H9 (cell line): Measurements from ENCODE around the gene KCNH5. TPM values are rescaled to one million over a fixed set of nuclear protein-coding genes. Genes with fewer than 3 reads are reported as not detected.

Source experiments
- DNase-seq: peaks from one replicate; pipeline ENCODE4 v3.0.0-alpha.2; 2017
- H2AFZ ChIP-seq: one replicate; pipeline ENCODE4 v1.6.1; 2013; ENCODE audit warnings: mild to moderate bottlenecking, low read length, control low read depth, moderate library complexity
- H2AK5ac ChIP-seq: 2 replicates; pipeline ENCODE4 v1.6.1; 2013; ENCODE audit warnings: low read length, control low read depth, mixed read lengths; ENCODE audit not compliant: insufficient read length
- H2BK120ac ChIP-seq: one replicate; pipeline ENCODE4 v1.6.1; 2013; ENCODE audit warnings: low read depth, mild to moderate bottlenecking, low read length, control low read depth, inconsistent platforms; ENCODE audit not compliant: poor library complexity, severe bottlenecking
- H2BK12ac ChIP-seq: 2 replicates; pipeline ENCODE4 v1.6.1; 2013; ENCODE audit warnings: low read length, control low read depth, mixed read lengths, low read depth; ENCODE audit not compliant: insufficient read length
- H2BK15ac ChIP-seq: 2 replicates; pipeline ENCODE4 v1.6.1; 2013; ENCODE audit warnings: low read depth, low read length, control low read depth
- H2BK20ac ChIP-seq: one replicate; pipeline ENCODE4 v1.6.1; 2013; ENCODE audit warnings: low read depth, mild to moderate bottlenecking, low read length, control low read depth, inconsistent platforms; ENCODE audit not compliant: poor library complexity, severe bottlenecking
- H2BK5ac ChIP-seq: 2 replicates; pipeline ENCODE4 v1.6.1; 2013; ENCODE audit warnings: low read length, control low read depth, mixed read lengths; ENCODE audit not compliant: insufficient read length
- H3K14ac ChIP-seq: 2 replicates; pipeline ENCODE4 v1.6.1; 2013; ENCODE audit warnings: low read length, control low read depth; ENCODE audit not compliant: insufficient read depth
- H3K18ac ChIP-seq: 2 replicates; pipeline ENCODE4 v1.6.1; 2013; ENCODE audit warnings: low read depth, mild to moderate bottlenecking, mixed read lengths, low read length, control low read depth; ENCODE audit not compliant: insufficient read length
- H3K23ac ChIP-seq: 2 replicates; pipeline ENCODE4 v1.6.1; 2013; ENCODE audit warnings: low read length, control low read depth, mixed read lengths, low read depth; ENCODE audit not compliant: insufficient read length
- H3K23me2 ChIP-seq: 2 replicates; pipeline ENCODE4 v1.6.1; 2013; ENCODE audit warnings: low read depth, mild to moderate bottlenecking, mixed read lengths, low read length, control low read depth; ENCODE audit not compliant: insufficient read length, poor library complexity, severe bottlenecking
- H3K27ac ChIP-seq: 2 replicates; pipeline ENCODE4 v1.5.1; 2013; ENCODE audit warnings: low read length, control low read depth, mixed read lengths, low read depth; ENCODE audit not compliant: insufficient read length
- H3K27me3 ChIP-seq: 2 replicates; pipeline ENCODE4 v1.6.1; 2013; ENCODE audit warnings: low read length, control low read depth, inconsistent platforms; ENCODE audit not compliant: insufficient read depth
- H3K4ac ChIP-seq: 2 replicates; pipeline ENCODE4 v1.6.1; 2013; ENCODE audit warnings: low read depth, mild to moderate bottlenecking, control low read depth, inconsistent platforms, low read length, moderate library complexity
- H3K4me1 ChIP-seq: 2 replicates; pipeline ENCODE4 v1.6.1; 2013; ENCODE audit warnings: low read length, control low read depth, inconsistent platforms; ENCODE audit not compliant: insufficient read depth
- H3K4me2 ChIP-seq: 2 replicates; pipeline ENCODE4 v1.6.1; 2013; ENCODE audit warnings: low read length, control low read depth, mixed read lengths; ENCODE audit not compliant: insufficient read length, insufficient read depth
- H3K56ac ChIP-seq: 2 replicates; pipeline ENCODE4 v1.6.1; 2013; ENCODE audit warnings: low read depth, mild to moderate bottlenecking, mixed read lengths, low read length, control low read depth; ENCODE audit not compliant: insufficient read length
- H3K79me1 ChIP-seq: 2 replicates; pipeline ENCODE4 v1.6.1; 2013; ENCODE audit warnings: low read depth, mild to moderate bottlenecking, moderate library complexity, low read length, control low read depth, inconsistent platforms; ENCODE audit not compliant: insufficient read depth, poor library complexity, severe bottlenecking
- H3K79me2 ChIP-seq: 2 replicates; pipeline ENCODE4 v1.6.1; 2013; ENCODE audit warnings: low read length, control low read depth, inconsistent platforms; ENCODE audit not compliant: insufficient read depth
- H3K9ac ChIP-seq: 2 replicates; pipeline ENCODE4 v1.6.1; 2013; ENCODE audit warnings: low read length, control low read depth, mixed read lengths; ENCODE audit not compliant: insufficient read length; ENCODE audit errors: extremely low read depth
- H3K9me3 ChIP-seq: one replicate; pipeline ENCODE4 v1.6.1; 2013; ENCODE audit warnings: low read depth, low read length, inconsistent platforms; ENCODE audit not compliant: control insufficient read depth
- H3T11ph ChIP-seq: one replicate; pipeline ENCODE4 v1.6.1; 2013; ENCODE audit warnings: mild to moderate bottlenecking, low read length, control low read depth, inconsistent platforms
- H4K20me1 ChIP-seq: one replicate; pipeline ENCODE4 v1.6.1; 2013; ENCODE audit not compliant: control insufficient read depth, insufficient read length, insufficient read depth
- H4K5ac ChIP-seq: 2 replicates; pipeline ENCODE4 v1.6.1; 2013; ENCODE audit warnings: low read depth, mild to moderate bottlenecking, mixed read lengths, low read length, control low read depth; ENCODE audit not compliant: insufficient read length
- H4K8ac ChIP-seq: replicated peaks from 2 replicates; pipeline ENCODE4 v1.6.1; 2013; ENCODE audit warnings: low read length, control low read depth, mixed read lengths, low read depth; ENCODE audit not compliant: insufficient read length
- H4K91ac ChIP-seq: 2 replicates; pipeline ENCODE4 v1.6.1; 2013; ENCODE audit warnings: low read depth, mild to moderate bottlenecking, moderate library complexity, mixed read lengths, low read length, control low read depth; ENCODE audit not compliant: insufficient read length
- H3K27ac Mint-ChIP-seq, 3 experiments: 2 replicates in 2 of 3; 3 replicates in 1 of 3; pipeline ENCODE4 v1.8.0; 2020 to 2021; ENCODE audit warnings: mixed read lengths in 3 of 3, mild to moderate bottlenecking in 1 of 3, moderate library complexity in 1 of 3
- H3K27me3 Mint-ChIP-seq: 2 replicates; pipeline ENCODE4 v1.8.0; 2021; ENCODE audit warnings: low read depth, mild to moderate bottlenecking, moderate library complexity, mixed read lengths
- H3K36me3 Mint-ChIP-seq, 3 experiments: 2 replicates in 2 of 3; 3 replicates in 1 of 3; pipeline ENCODE4 v1.8.0; 2020 to 2021; ENCODE audit warnings: low read depth in 3 of 3, mixed read lengths in 3 of 3; ENCODE audit not compliant: insufficient read depth in 1 of 3
- H3K4me1 Mint-ChIP-seq, 2 experiments: 2 replicates each; pipeline ENCODE4 v1.8.0; 2020; ENCODE audit warnings: mixed read lengths in 2 of 2
- H3K4me3 Mint-ChIP-seq, 2 experiments: 2 replicates in 1 of 2; 3 replicates in 1 of 2; pipeline ENCODE4 v1.8.0; 2020 to 2021; ENCODE audit warnings: mild to moderate bottlenecking in 2 of 2, mixed read lengths in 2 of 2, moderate library complexity in 1 of 2
- H3K9me3 Mint-ChIP-seq, 2 experiments: 2 replicates in 1 of 2; 3 replicates in 1 of 2; pipeline ENCODE4 v1.8.0; 2020; ENCODE audit warnings: mild to moderate bottlenecking in 2 of 2, mixed read lengths in 2 of 2, moderate library complexity in 1 of 2
- CTCF ChIP-seq: fragments of 200-600 bp; sonication (generic); conservative IDR thresholded peaks from 3 replicates; pipeline ENCODE4 v1.8.0; 2021; ENCODE audit warnings: antibody characterized with exemption, mild to moderate bottlenecking
- WGBS: extraction: QIAGEN DNeasy Blood & Tissue Kit; methylation state at CpG from one replicate; pipeline ENCODE4 v1.1.7; 2013; ENCODE audit warnings: missing lambda C conversion rate, low lambda C conversion rate, mixed read lengths; ENCODE audit not compliant: insufficient read length; ENCODE audit errors: extremely low coverage; 5-methylcytosine and 5-hydroxymethylcytosine counted together
- total RNA-seq: library from RNA; stranded (reverse); gene quantifications from 2 replicates; pipeline ENCODE4 v1.2.1, GENCODE V29; 2021

Gene KCNH5
- total RNA-seq, 1 experiment from 2014 or later, result 0.42 TPM

DNA sequence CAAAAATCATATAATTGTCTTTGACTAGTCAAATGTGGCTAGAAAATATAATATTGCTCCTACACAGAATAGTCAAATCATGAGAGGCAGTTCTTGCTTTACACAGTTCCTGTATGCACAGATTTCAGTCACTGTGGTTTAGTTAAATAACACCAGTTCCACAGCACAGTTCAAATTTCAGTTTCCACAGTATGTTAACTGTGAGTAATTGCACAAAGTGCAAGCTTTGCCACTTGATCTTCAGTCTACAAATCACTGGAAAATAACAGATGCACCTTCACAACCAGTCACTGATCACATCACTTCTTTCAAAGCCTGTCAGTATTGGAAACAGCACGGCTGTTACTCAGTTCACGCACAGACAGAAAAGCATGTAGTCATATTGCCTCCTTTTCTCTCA, 38.7 kb downstream of the KCNH5 start:
- no CpG with 5 or more reads among the region's 2 CpGs for WGBS
- TF ChIP-seq CTCF, result no peak

More for the DNA sequence above, 38.7 kb downstream of the KCNH5 start:
- Histone ChIP-seq H2BK5ac (no peak overlapping the region), H2AFZ (no peak overlapping the region), H3K9me3 (no peaks in the 10 kb centered on the region), H3K27me3 (no peaks in the 10 kb centered on the region), H2BK12ac (no peak overlapping the region), H3K79me1 (no peaks in the 10 kb centered on the region), H4K5ac (no peak overlapping the region), H2BK15ac (no peak overlapping the region), H3K4me2 (no peak overlapping the region), H3K79me2 (no peaks in the 10 kb centered on the region), H3K4ac (no peak overlapping the region), H3K23me2 (no peaks in the 10 kb centered on the region), H2AK5ac (no peak overlapping the region), H3K9ac (no peak overlapping the region), H2BK120ac (no peak overlapping the region), H3K14ac (no peak overlapping the region), H4K91ac (no peak overlapping the region), H3T11ph (no peak overlapping the region), H3K23ac (no peak overlapping the region), H2BK20ac (no peak overlapping the region), H3K27ac (no peak overlapping the region), H4K8ac (no peak overlapping the region), H3K18ac (no peak overlapping the region), H4K20me1 (no peaks in the 10 kb centered on the region), H3K4me1 (no peaks in the 10 kb centered on the region), H3K56ac (no peak overlapping the region)
- Mint-ChIP-seq H3K27ac (no peak overlapping the region), H3K9me3 (no peaks in the 10 kb centered on the region), H3K4me1 (peaks cover 4 to 6% of the 10 kb centered on the region in 2 experiments; a peak in 3 of 4 replicates), H3K4me3 (no peak overlapping the region), H3K27me3 (no peaks in the 10 kb centered on the region), H3K36me3 (no peaks in the 10 kb centered on the region)
- no peak for DNase-seq
